NCI-H748 (cell line): Measurements from ENCODE around the gene JPT1.
A peak's percentile ranks its signal among the peaks of the same experiment; 100 is the strongest.
"Not testable (repeated sequence)": the region's sequence is repeated elsewhere in the genome, so short reads cannot be mapped to it uniquely, and the experiment has no call there.

Experiments used
- DNase-seq: peaks from one replicate; lab custom pipeline; 2025; ENCODE audit not compliant: unreplicated experiment; lab: John Stamatoyannopoulos, UW

Gene JPT1

DNA sequence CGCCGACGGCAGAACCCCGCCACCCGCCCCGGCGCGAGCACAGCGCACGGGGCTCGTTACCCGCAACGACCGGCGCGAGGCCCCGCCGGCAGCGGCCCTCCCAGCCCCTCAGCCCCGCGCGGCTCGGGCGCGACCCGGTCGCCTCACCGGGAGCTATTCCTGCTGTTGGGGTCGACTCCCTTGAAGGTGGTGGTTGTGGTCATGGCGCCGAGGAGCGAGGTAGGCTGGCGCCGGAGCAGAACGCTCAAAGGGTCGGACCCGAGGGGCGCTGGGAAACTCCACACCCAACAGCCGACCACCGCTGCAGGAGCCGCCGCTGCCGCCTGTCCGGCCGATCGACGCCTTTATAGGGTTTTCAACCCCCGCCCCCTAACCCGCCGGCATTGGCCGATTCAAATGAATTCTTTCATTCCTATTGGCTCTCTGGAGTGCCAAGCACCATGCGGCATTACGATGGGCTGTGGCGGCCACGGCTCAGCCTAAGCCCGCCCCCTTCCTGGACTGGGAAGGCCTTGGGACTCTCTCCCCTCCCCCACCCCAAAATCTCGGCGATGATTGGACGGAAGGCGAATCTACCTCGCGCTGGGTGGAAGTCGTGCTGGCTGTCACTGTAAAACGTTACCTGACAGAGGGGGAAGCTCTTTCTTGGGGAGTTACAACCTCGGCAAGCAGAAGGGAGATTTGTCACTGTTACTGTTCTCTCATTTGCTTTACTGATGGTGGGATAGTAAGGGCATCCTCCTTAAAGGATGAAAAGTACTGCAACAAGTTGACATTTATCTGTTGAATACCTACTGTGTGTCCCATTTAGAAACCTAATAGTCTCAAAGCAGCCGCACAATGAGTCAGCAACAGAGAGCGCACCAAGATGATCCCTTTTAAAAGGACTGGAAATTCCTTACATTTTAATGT, at the start of gene JPT1:
JPT1 (minus strand) TSS at position 318 of the 912 bp plus-strand sequence; CDS start at position 203, 115 bp downstream.
- DNase-seq: peak; percentile 97

DNA sequence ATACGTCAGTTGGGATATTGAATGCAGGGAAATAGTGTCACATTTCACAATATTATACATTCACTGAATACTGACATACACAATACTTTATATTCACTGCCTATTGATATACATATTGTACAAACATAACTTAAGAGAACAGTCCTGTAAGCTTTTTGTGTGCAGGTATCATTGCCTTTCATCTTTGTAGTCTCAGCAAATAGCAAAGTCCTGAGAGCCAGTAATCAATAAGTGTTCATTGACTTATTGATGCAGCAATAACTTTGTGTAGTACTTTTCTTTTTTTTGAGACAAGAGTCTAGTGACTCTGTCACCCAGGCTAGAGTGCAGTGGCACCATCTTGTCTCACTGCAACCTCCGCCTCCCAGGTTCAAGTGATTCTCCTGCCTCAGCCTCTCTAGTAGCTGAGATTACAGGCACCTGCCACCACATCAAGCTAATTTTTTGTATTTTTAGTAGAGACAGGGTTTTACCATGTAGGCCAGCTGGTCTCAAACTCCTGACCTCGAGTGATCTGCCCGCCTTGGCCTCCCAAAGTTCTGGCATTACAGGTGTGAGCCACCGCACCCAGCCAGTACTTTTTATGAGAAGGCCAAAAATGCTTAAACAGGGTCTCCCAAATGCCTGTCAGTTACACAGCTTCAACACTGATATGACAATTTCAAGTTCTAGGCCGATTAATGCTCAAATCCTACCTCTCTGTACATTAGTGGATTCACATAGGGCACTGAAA, 45.7 kb upstream of the JPT1 start:
- DNase-seq: no peak

DNA sequence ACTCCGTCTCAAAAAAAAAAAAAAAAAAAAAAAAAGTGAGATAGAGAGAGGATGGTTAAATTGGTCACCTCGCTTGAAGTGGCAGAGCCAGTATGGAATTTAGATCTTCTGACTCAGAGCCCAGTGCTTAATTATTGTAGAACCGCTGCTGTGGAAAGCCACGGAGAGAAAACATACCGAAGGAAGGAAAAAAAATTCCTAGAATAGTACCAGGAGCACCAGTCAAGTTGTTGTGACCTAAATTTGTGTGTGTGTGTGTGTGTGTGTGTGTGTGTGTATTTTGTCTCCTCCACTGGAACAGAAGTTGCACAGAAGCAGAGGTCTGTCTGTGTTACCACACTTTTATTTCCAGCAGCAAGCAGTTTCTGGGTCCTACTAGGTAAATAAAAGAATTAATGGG, 40.6 kb upstream of the JPT1 start:
- no peak for DNase-seq

- DNase-seq: no peak
Observed at GRCh38 chr17:75191584-75191983, 37.3 kb upstream of the JPT1 start.

DNA sequence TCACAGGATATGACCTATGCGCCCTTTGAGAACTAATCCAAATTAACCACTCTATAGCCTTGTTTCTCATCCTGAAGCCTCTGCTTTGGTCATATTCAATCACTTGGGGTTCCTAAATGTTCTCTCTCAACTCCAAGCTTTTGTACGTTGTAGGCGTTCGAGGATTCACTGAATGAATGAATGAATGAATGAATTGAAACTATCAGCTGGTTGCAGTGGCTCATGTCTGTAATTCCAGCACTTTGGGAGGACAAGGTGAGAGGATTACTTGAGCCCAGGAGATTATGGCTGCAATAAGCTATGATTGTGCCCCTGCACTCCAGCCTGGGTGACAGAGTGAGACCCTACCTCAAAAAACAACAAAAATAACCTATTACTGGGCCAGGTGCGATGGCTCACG, 34.3 kb upstream of the JPT1 start:
- no peak for DNase-seq

DNA sequence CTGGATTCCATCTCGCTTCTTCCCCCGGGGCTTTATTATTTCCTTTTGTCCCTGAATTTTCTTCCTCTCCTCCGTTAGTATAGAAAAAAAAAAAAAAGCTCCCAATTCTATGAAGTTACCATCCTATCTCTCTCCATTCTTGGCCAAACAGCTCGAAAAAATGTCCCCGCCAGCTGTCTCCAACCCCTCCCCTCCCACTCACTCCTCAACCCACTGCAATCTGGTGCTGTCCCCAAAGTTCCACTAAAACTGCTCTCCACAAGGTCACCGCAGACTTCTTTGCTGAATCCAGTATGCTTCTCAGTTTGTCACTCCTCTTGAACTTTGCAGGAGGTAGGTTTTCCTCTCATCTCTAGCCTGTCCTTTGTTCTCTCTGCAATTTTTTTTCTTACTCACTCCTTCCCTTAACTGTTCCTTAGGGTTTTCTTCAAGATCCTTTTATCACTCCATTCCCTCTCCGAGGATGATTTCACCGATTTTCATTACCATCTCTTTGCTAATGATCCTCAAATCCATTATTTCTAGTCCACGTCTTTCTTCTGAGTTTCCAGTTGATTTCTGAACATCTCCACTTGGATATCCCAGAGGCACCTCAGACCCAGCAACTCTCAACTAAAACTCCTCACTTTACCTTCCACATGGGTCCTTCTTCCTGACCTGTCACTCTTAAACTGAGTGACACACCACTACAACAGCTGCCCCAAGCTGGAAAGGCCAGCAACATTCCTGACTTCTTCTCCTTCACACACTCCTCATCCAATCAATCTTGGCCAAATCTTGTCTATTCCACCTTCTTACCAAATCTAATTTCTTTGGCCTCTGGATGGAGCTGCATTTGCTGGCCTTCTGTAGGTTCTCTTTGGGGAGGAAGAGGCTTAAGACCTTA, 29.9 kb upstream of the JPT1 start:
- DNase-seq: no peak

DNA sequence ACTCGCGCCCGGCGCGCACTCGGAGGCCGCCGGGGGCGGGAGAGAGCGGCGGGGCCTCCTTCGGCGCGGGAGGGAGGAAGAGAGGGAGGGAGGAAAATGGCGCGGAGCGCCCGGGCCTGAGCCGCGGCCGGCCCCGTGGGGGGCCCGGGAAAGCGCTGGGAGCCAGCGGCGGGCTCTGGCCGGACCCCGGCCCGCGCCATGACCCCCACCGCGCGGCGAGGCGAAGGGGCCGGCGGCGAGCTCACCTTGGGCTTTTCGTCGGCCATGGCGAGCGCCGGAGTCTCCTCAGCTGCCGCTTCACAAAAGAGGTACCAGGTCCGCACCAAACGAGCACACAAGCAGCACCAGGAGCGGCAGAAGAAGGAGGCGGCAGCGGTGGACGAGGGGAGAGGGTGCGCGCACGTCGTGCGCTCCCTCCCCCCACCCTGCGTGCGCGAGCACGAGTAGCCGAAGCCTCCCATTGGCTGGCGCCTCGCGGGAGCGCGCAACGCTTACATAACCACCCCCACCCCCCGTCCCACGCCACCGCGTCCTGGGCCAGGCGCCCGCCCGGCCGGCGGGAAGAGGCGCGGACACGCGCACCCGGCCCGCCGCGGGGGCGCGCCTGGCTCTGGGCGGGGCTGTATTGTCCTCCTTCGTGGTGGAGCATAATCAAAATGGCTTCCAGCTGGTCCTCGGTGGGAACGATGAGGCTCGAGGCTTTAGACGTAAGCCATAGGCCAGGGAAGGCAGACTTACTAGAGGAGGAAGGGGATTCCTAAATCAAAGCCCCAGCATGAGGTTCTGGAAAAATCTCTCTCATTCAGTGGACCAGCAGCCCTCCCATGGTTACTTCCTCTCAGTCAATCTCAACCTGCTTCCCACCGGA, 28.5 kb upstream of the JPT1 start, which contains the start of gene SUMO2:
SUMO2 (minus strand) TSS at position 391 of the 868 bp plus-strand sequence; CDS start at position 266, 125 bp downstream.
- DNase-seq: peak; percentile 93

DNA sequence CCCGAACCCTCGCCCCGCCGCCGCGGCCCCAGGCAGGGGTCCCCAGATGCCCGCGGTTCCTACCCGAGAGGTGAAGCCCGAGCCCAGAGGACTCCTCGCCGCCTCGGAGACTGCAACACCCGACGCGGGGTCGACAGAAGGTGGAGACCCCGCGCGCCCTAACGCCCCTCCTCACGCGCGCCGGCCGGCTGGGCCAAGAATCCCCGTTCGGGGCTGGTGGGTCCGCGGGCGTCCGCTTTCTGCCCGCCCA, 27.9 kb upstream of the JPT1 start:
- DNase-seq: no peak

DNA sequence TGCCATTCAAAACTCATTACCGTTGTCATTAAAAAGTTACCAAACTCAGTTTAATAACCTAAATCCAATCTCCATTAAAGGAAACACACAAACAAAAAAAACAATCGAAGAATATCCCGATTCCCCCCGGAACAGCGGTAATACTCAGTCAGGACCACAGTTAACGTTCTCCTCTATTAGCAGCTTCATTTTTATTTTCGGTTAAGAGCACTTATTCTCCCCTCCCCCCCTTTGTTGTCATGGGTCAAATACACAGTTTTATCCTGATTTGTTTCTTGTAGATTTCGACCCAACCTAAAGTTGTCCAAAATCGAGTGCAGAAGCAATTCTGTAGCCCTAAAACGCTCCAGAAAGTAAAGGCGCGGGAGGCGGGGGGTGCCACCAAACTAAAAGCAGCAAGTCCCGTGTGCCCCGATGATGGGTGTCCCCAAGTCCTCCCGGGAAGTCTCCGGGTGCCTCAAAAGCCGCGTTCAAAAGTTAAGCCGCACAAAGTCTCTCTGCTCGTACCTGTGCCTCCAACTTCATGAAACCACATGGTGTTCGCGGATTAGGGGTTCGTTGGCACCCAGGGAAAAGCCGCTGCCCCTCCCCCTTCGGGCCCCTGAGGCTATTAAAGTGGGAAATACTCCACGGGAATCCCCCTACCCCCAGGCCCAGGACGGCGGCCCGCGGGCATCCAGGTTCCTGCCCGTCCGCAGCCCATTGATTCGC, 27.5 kb upstream of the JPT1 start:
- DNase-seq: no peak

- no peak for DNase-seq
Observed at GRCh38 chr17:75181110-75181509, 26.8 kb upstream of the JPT1 start.

GRCh38 chr17:75178453-75178852, 24.1 kb upstream of the JPT1 start:
- no peak for DNase-seq

GRCh38 chr17:75176625-75177024, 22.3 kb upstream of the JPT1 start:
- DNase-seq: no peak

- no peak for DNase-seq
Observed at GRCh38 chr17:75174996-75175395, 20.7 kb upstream of the JPT1 start.

DNA sequence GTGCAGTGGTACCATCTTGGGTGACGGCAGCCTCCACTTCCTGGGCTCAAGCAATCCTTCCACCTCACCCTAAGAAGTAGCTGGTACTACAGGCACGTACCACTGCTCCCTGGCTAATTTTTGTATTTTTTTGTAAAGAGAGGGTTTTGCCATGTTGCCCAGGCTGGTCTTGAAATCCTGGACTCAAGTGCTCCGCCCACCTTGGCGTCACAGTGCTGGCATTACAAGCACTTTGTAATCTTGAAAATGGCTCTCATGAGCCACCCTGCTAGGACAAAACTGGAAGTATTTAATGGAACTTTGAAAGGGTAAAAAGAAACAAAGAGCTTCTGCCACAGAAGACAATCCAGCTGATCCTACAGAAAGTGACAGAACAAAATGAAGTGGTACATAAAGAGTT, 19.2 kb upstream of the JPT1 start:
- no peak for DNase-seq

- no peak for DNase-seq
Observed at GRCh38 chr17:75168998-75169397, 14.7 kb upstream of the JPT1 start.

GRCh38 chr17:75164606-75165005, 10.3 kb upstream of the JPT1 start:
- not testable (repeated sequence) for DNase-seq

DNA sequence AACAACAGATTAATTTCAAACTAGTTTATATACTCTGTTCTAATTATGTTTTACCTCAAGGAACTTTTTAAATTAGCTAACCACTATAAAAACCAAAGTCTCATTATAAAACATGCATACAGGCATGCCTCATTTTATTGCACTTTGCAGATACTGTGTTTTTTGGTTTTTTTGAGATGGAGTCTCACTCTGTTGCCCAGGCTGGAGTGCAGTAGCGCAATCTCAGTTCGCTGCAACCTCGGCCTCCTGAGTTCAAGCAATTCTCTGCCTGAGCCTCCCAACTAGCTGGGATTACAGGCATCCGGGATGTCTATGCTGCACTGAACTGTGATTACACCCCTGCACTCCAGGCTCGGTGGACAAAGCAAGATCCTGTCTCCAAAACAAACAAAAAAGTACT, 8.8 kb upstream of the JPT1 start:
- no peak for DNase-seq

DNA sequence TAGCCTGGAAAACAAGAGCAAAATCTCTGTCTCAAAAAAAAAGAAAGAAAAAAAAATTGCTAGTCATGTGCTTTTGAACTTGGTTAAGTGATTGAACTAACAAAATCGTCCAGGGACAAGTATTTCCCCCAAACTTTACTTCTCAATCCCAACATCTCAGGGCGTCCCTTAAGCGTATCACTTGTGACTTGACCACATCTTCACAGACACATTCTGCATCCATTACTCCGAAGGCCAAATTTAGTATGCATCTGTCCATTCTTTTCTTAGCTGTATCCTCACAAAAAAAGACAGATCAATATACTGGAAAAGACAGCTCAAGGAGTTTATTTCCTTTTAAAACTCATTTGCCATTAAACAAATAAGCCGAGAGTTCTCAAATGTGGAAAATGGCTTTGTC, 5.9 kb upstream of the JPT1 start:
- DNase-seq: no peak

DNA sequence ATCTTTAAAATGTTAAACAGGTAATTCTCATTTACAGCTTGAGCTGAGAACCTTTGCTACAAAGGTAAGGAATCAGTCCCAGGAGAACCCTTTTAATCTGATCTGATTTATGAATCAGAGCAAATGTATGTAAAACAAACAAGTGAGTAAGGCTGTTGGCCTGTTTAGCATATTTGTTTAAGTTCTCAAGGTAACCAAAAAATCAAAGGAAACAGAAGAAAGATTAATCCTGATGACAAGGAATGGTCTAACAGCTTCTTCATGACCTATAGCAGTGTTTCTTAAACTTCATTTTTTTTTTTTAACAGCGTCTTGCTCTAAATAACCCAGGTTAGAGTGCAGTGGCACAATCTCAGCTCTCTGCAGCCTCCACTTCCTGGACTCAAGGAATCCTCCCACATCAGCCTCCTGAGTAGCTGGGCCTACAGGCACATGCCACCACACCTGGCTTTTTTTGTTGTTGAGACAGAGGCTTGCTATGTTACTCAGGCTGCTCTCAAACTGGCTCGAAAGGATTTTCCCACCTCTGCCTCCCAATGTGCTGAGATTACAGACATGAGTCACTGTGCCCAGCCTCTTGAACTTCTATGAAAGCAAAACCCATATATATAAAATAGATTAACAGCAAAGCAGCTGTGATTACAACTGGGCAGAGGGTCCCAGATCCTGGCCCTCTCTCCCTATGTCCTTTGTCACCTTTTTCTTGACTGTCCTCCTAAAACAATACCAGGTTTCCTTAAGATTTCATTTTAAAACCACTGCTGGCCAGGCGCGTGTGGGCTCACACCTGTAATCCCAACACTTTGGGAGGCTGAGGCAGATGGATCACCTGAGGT, 5.1 kb upstream of the JPT1 start:
- no peak for DNase-seq
